ENCODE measurements around the gene CTNND2. TPM values are rescaled to one million over a fixed set of nuclear protein-coding genes. Genes with fewer than 3 reads are reported as not detected.

CTNND2 gene
- total RNA-seq, 1 donor from 2014 or later, result 2.5 TPM

GRCh38 chr5:11520241-11520930 lies 383.9 kb downstream of the CTNND2 start:
- no peak for DNase-seq (ENCODE audit: extremely low spot score, unreplicated experiment)
- Mint-ChIP-seq H3K9me3 (ENCODE audit: unreplicated experiment) (no peaks in the 10 kb centered on the region), H3K27ac (ENCODE audit: unreplicated experiment) (no peak overlapping the region), H3K4me3 (ENCODE audit: unreplicated experiment) (no peak overlapping the region), H3K36me3 (ENCODE audit: unreplicated experiment) (no peaks in the 10 kb centered on the region), H3K27me3 (ENCODE audit: unreplicated experiment) (no peaks in the 10 kb centered on the region), H3K4me1 (ENCODE audit: unreplicated experiment) (no peaks in the 10 kb centered on the region)
- no peak for TF ChIP-seq CTCF (IDR thresholded peaks at IDR 0.05)

- no peak for TF ChIP-seq CTCF (IDR thresholded peaks at IDR 0.05)
- no peaks in the 10 kb centered on the region for H3K27me3 Mint-ChIP-seq (ENCODE audit: unreplicated experiment)
- no peaks in the 10 kb centered on the region for H3K9me3 Mint-ChIP-seq (ENCODE audit: unreplicated experiment)
- no peaks in the 10 kb centered on the region for H3K4me1 Mint-ChIP-seq (ENCODE audit: unreplicated experiment)
- H3K36me3 Mint-ChIP-seq (ENCODE audit: unreplicated experiment), result no peaks in the 10 kb centered on the region
- DNase-seq (ENCODE audit: extremely low spot score, unreplicated experiment), result no peak
- no peak overlapping the region for H3K27ac Mint-ChIP-seq (ENCODE audit: unreplicated experiment)
- no peak overlapping the region for H3K4me3 Mint-ChIP-seq (ENCODE audit: unreplicated experiment)
These were observed 385.0 kb downstream of the CTNND2 start for GRCh38 chr5:11519236-11519635.

GRCh38 chr5:11518676-11519075 lies 385.6 kb downstream of the CTNND2 start:
- H3K27ac Mint-ChIP-seq (ENCODE audit: unreplicated experiment), result no peak overlapping the region
- no peak for DNase-seq (ENCODE audit: extremely low spot score, unreplicated experiment)
- H3K27me3 Mint-ChIP-seq (ENCODE audit: unreplicated experiment), result no peaks in the 10 kb centered on the region
- H3K4me1 Mint-ChIP-seq (ENCODE audit: unreplicated experiment), result no peaks in the 10 kb centered on the region
- no peak overlapping the region for H3K4me3 Mint-ChIP-seq (ENCODE audit: unreplicated experiment)
- H3K36me3 Mint-ChIP-seq (ENCODE audit: unreplicated experiment), result no peaks in the 10 kb centered on the region
- no peaks in the 10 kb centered on the region for H3K9me3 Mint-ChIP-seq (ENCODE audit: unreplicated experiment)
- no peak for TF ChIP-seq CTCF (IDR thresholded peaks at IDR 0.05)

GRCh38 chr5:11514705-11515432 lies 389.4 kb downstream of the CTNND2 start:
- no peak for TF ChIP-seq CTCF (IDR thresholded peaks at IDR 0.05)
- Mint-ChIP-seq H3K36me3 (ENCODE audit: unreplicated experiment) (no peaks in the 10 kb centered on the region), H3K4me1 (ENCODE audit: unreplicated experiment) (no peaks in the 10 kb centered on the region), H3K27me3 (ENCODE audit: unreplicated experiment) (no peaks in the 10 kb centered on the region), H3K27ac (ENCODE audit: unreplicated experiment) (no peak overlapping the region), H3K9me3 (ENCODE audit: unreplicated experiment) (no peaks in the 10 kb centered on the region), H3K4me3 (ENCODE audit: unreplicated experiment) (no peak overlapping the region)
- DNase-seq (ENCODE audit: extremely low spot score, unreplicated experiment), result no peak

- H3K4me1 Mint-ChIP-seq (ENCODE audit: unreplicated experiment), result no peaks in the 10 kb centered on the region
- no peaks in the 10 kb centered on the region for H3K36me3 Mint-ChIP-seq (ENCODE audit: unreplicated experiment)
- H3K27ac Mint-ChIP-seq (ENCODE audit: unreplicated experiment), result no peak overlapping the region
- no peak for DNase-seq (ENCODE audit: extremely low spot score, unreplicated experiment)
- no peaks in the 10 kb centered on the region for H3K9me3 Mint-ChIP-seq (ENCODE audit: unreplicated experiment)
- TF ChIP-seq CTCF (IDR thresholded peaks at IDR 0.05), result no peak
- no peaks in the 10 kb centered on the region for H3K27me3 Mint-ChIP-seq (ENCODE audit: unreplicated experiment)
- H3K4me3 Mint-ChIP-seq (ENCODE audit: unreplicated experiment), result no peak overlapping the region
These were observed 392.4 kb downstream of the CTNND2 start for GRCh38 chr5:11511878-11512277.
